Suppressor macrophage (primary cell): ENCODE measurements around the gene ADAM15.
A peak's percentile ranks its signal among the peaks of the same experiment; 100 is the strongest.

Source experiments
- DNase-seq, 4 experiments: peaks; one replicate each; pipeline ENCODE4 v3.0.0-alpha.2; 2020 to 2022

The ADAM15 gene

DNA sequence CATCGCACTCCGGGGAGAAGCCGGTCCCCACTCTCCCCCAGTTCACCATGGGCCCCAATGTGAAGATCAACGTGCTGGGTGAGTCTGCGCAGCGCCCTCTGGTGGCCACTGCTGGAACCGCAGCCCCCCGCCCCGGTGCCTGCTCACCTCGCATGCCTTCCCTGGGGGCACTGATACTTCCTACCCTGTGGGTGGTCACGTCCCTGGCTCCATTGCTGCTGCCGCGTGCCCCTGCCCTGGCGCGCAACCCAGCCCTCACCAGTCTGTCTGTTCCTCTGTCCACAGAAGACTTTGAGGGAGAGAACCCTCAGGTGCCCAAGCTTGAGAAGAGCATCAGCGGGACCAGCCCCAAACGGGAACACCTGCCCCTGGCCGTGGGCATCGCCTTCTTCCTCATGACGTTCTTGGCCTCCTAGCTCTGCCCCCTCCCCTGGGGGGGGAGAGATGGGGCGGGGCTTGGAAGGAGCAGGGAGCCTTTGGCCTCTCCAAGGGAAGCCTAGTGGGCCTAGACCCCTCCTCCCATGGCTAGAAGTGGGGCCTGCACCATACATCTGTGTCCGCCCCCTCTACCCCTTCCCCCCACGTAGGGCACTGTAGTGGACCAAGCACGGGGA, 35.1 kb downstream of the ADAM15 start:
- DNase-seq, result peak; percentile 63 to 79 (median 71)

DNA sequence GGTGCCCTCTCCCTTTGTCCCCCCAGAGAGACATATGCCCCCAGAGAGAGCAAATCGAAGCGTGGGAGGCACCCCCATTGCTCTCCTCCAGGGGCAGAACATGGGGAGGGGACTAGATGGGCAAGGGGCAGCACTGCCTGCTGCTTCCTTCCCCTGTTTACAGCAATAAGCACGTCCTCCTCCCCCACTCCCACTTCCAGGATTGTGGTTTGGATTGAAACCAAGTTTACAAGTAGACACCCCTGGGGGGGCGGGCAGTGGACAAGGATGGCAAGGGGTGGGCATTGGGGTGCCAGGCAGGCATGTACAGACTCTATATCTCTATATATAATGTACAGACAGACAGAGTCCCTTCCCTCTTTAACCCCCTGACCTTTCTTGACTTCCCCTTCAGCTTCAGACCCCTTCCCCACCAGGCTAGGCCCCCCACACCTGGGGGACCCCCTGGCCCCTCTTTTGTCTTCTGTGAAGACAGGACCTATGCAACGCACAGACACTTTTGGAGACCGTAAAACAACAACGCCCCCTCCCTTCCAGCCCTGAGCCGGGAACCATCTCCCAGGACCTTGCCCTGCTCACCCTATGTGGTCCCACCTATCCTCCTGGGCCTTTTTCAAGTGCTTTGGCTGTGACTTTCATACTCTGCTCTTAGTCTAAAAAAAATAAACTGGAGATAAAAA, 35.9 kb downstream of the ADAM15 start:
- no peak for DNase-seq

DNA sequence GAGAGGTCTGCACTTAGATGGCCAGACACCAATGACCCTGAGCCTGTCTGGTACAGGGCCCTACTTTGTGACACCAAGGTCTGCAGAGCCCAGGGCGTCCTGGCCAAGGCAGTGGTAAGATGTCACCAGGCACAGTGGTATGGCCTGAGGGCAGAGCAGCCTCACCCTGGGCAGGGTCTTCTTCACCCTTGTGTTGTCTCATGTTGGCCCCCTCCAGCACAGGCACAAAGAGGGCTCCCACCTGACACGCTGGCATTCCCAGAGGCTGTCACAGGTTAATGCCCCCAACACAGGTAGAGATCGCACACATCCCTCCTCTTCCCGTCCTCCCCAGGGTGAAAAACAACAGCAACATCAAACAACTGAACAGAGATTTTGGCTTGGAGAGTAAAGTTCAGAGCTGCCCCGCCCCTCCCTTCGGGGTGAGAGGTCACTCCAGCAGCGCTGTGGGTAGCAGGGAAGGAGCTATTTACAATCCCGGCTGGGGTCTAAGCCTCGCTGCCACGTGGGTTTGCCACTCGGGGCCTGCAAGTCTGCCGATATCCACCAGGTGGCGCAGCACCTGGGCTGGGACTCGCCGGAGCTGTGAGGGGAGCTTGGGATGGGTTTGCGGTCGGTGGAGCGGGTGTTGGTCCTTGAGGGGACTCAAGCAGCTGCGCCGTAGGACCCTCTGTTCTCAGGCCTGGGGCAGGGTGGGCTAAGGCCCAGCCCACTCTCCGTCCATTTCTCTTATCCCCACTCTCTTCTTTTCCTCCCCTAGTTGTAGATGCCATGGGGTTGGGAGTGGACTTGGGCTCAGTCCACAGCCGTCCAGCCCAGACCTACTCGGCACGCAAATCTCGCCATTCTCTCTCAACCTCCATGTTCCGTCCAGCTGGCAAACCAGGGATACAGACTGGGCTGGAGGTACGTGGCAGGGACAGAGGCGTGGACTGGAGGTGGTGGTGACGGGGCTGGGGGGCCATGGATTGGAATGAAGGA, 40.2 kb downstream of the ADAM15 start:
- peak; percentile 81 to 89 (median 86) for DNase-seq

DNA sequence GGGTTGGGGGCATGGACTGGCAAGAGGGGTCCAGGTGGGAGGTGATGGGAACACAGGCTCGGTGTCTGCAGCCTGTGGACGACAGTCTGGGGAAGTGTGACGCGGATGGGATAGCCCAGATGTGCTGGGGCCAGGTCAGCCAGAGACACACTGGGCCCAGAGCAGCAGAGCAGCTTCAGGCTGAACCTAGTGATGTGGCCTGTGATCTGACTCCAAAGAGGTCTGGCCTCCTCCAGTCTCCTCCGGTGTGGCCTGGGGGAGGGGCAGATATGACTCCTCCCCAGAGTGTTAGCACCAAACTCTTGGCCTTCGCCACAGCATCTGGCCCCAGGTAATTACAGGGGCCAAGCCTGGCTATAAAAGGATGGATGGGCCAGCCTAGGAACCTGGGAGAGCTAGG, 41.0 kb downstream of the ADAM15 start:
- no peak for DNase-seq

DNA sequence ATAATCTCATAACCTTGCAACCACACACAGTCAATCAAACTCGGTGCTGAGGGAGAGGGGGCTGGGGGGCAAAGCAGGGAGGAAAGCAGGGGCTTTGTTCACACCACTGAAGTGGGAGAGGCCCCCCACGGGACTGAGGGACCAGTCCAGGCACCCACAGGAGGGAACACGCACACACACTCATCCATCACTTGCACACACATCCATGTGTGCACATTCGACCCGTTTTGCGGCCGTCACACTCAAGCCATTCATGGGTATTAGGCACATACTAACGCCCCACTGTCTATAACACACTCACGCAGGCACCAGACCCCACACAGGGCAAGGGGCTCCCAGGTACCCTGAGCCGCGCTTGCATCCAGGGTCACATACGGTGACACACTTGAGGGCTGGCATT, 41.5 kb downstream of the ADAM15 start:
- no peak for DNase-seq

DNA sequence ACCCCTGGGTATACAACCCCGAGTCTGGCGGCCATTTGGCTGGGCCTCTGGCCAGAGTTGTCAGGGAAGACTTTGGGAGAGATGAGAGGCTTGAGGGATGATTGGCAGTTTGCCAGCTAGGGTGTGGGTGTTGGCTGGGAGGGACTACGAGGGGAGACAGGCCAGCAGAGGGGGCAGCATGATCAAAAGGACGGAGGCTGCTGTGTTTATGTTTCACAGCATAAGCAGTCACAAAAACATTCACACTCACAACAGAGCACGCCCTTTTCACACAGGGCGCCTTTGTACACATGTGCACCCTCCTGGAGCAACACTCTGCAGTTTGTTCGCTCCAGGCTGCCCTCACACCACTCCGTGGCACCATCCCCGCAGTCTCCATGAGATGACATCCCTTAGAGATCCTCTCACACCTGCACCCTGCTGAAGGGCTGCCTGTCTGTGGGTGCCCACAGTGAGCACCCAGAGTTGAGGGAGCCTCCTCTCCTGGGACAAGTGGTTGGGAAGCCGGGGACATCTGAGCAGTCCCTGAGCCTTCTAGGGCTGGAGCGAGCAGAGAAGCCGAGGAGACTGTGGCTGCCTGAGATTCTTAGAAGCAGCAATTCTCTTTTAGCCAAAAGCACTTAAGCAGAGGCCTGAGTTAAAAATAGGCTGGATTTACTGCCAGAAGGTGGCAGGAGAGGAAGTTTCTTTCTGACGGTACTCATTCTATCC, 43.0 kb downstream of the ADAM15 start:
- DNase-seq, result peak in 3 of 4 experiments; percentile 50 to 54 (median 52)

DNA sequence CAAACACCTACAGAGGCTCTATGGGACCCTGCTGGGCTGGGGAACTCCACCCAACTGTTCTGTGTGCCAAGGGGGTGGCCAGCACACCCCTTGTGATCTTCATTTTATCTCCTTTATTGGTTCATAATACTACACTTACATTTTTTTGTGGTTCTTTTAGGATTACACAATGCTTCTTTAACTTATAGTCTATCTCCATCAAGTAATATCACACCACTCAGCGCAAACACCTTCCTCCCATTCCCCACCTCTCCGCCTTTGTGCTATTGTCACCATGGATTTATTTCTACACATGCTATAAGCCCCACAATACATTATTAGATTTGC, 43.5 kb downstream of the ADAM15 start:
- no peak for DNase-seq

DNA sequence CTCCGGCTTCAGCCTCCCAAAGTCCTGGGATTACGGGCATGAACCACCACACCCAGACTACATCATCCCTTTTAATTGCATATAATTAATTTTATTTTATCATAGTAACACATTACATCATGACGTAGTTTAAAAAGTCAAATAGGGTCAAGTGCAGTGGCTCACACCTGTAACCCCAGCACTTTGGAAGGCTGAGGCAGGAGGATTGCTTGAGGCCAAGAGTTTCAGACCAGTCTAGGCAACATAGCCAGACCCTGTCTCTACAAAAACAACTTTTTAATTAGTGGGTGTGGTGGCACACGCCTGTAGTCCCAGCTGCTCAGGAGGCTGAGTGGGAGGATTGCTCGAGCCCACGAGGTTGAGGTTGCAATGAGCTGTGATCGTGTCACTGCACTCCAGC, 48.2 kb downstream of the ADAM15 start:
- DNase-seq, result no peak

DNA sequence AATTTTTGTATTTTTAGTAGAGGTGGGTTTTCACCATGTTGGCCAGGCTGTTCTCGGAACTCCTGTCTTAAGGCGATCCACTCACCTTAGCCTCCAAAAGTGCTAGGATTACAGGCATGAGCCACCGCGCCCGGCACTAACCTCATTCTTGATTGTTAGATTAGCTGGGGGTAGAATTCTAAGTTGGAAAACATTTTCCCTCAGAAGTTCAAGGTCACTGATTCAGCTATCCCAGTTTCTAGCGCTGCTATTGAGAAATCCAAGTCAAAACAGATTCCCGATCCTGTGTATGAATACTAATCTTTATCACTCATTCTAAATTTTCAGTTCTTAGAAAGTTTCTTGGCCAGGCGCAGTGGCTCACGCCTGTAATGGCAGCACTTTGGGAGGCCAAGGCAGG, 52.2 kb downstream of the ADAM15 start:
- DNase-seq, result no peak

DNA sequence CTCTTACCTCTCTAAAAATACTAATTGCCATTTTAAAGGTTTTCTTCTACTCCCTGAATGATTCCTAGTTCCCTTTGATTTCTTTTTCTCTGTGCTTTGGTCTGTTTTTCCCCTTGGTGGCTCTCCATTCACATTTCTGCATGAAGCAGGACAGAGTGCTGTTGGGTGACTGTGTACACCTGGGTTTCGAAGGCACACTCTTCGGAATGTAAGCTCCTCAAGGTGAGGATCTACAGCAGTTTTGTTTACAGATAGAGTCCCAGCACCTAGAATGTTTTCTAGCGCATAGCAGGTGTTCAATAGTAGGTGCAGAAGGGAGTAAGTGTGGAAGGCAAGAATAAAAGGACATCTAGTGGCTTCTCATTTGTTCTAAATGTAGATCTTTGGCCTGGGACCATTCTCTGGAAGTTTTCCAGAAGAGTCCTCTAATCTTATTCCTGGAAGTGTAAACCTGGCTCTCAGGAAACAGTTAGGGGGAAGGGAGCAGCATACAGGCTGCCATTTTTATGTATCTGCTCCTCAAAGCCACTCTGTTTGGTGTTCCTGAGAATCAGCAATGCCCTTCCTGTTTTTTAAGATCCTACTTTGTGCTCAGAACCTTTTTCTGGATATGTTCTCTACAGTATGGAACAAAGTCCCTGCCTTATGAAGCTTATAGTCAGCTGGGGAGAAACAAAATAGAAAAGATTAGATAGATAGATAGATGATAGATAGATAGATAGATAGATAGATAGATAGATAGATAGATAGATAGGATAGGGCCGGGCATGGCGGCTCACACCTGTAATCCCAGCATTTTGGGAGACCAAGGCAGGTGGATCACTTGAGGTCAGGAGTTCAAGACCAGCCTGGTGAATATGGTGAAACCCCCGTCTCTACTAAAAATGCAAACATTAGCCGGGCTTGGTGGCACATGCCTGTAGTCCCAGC, 53.8 kb downstream of the ADAM15 start:
- no peak for DNase-seq

DNA sequence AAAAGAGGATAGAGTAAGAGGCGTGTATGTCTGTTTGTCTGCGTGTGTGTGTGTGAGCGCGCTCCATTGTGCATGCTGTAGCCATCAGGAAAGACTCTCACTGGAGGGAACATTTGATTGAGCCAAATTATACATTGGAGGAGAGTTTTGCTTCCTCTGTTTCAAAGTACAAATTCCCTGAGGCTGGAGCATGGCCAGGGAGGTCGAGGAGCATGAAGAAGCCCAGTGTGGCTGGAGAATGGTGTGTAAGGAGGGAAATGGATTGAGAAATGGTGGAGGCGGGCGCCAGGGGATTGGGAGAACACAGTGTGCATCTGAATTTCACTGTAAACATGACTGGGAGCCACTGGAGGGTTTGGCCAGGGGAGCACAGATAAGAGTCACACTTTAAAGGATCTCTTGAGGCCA, 54.5 kb downstream of the ADAM15 start:
- peak in 1 of 4 experiments; percentile 36 for DNase-seq

DNA sequence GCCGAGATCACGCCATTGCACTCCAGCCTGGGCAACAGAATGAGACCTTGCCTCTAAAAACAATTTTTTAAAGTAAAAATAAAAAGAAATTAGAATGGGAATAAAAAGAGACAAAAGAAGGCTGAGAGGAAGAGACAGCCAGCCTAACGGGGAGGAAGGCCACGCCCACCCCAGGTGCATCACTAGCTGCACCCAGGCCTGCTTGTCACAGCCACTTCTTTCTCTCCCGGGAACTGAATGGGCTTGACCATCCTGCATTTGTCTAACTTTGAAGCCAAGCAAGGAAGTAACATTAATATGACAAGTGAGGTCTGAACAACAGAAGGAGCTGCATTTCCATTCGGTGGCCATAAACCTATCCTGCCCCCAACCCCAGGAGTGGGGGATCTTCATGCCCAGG, 55.7 kb downstream of the ADAM15 start:
- DNase-seq, result no peak

DNA sequence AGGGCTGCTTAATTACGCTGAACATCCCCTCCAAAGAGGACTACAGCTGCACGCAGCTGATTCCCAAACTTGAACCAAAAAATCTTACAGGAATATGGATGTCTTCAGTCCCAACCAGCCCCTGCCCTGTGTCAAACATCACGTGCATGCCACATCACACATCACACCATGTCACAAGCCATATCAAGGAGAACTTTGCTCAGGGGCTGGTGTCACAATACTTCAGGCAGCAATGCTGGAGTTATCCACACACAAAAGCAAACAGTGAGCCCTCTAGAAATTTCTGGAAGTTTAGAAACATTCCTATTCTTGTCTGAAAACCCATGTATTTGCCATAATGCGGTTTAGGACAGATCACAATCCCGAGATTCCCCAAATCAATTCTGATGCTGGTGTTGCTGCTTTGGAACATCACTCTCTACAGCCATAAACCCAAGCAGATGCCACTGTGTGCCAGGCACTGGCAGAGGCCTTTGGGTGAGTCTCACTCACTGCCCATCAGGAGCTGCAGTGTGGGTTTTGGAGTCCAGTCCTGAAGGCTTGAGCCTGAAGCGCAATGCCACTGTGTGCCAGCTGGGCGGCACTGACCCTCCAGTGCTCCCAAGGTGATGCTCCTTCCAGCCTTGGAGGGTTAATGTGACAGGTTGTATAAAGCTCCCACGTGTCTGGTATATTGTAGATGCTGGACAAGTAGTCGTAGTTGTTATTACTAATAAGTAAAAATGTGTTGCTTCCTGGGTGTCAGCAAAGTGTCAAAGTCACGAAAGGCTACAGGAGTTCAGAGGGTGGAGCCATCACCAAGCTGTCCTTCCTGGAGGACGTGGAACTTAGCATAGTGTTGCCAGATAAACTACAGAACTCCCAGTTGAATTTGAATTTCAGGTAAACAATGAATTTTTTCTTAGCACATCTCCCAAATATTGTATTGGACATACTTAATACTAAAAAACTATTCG, 56.5 kb downstream of the ADAM15 start:
- no peak for DNase-seq

DNA sequence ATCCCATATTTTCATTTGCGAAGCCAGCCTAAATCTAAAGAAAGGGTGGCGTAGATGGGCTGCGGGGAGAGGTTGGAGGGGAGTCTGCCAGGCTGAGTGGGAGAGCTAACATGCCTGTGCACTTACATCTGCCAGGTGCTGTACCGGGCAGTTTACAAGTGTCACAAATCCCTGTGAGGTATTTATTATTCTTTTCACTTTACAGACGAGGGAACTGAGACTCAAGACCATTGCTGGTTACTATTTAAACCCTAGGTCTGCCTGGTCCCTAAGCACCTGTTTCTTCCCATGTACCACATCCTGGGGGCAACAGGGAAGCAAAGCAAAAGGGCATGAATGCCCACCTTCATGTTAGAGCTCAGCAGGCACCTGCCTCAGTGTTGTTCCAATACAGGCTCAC, 57.2 kb downstream of the ADAM15 start:
- DNase-seq, result no peak

DNA sequence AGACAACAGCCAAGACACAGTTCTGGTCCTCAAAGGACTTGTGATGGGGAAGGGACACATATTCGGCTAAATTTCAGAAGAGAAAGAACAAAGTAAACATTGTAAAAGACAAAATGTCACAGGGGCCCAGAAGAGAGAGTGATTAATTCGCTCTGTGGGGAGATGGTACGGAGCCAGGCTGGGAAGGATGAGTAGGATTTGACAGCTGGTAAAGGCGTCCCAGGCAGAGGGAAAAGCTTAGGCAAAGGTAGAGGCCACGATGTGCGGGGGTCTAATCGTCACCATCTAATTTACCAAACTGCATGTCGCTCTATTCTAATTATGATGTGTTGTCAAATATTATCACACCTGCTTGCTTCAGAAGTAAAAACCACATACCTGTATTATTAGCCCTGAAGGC, 59.3 kb downstream of the ADAM15 start:
- no peak for DNase-seq

DNA sequence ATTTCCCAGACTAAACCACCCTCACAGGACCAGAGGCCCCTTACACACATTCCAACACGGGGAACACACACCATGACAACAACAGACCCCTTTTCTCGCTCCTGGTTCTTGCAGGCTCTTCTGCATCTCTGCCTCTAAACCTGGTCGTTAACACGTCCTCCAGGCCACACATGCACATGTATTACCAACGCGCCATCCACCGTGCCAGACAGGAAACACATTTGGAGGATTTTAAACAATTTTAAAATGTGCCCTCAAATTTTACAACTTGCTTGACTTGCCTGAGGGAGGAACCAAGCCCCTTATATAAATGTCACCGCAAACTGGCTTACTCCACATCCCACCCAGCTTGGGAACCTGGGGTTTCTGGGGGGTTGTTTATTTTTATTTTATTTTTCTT, 59.7 kb downstream of the ADAM15 start:
- DNase-seq, result no peak
